CD4-positive, alpha-beta T cell treated with Interleukin-4 for 1 hour (primary cell): ENCODE results near the gene CNEP1R1.

ENCODE experiments used
- DNase-seq, 2 donors: peaks; one replicate each; pipeline ENCODE4 v3.0.0-alpha.2; 2020 to 2022

CNEP1R1 gene

GRCh38 chr16:50021544-50021943, 3.5 kb upstream of the CNEP1R1 start:
- no peak for DNase-seq

- no peak for DNase-seq
These were observed 1.4 kb upstream of the CNEP1R1 start for GRCh38 chr16:50023641-50024040.

GRCh38 chr16:50024207-50024606, 818 bp upstream of the CNEP1R1 start:
- DNase-seq: no peak

GRCh38 chr16:50025537-50025931, 509 bp downstream of the CNEP1R1 start:
- DNase-seq: peak in 1 of 2 donors; percentile 35

GRCh38 chr16:50027829-50028228, 2.8 kb downstream of the CNEP1R1 start:
- no peak for DNase-seq

GRCh38 chr16:50035468-50035992, 10.5 kb downstream of the CNEP1R1 start:
- DNase-seq: no peak

GRCh38 chr16:50036426-50036825, 11.4 kb downstream of the CNEP1R1 start:
- DNase-seq: no peak

- DNase-seq: no peak
These were observed 12.7 kb downstream of the CNEP1R1 start for GRCh38 chr16:50037662-50038220.

GRCh38 chr16:50038286-50038685, 13.3 kb downstream of the CNEP1R1 start:
- no peak for DNase-seq

- DNase-seq: peak; percentile 13 to 68
These were observed 13.9 kb downstream of the CNEP1R1 start for GRCh38 chr16:50038756-50039529.

- no peak for DNase-seq
These were observed 15.0 kb downstream of the CNEP1R1 start for GRCh38 chr16:50040018-50040417.

- no peak for DNase-seq
These were observed 15.7 kb downstream of the CNEP1R1 start for GRCh38 chr16:50040710-50041109.

GRCh38 chr16:50043358-50043757, 18.3 kb downstream of the CNEP1R1 start:
- no peak for DNase-seq

GRCh38 chr16:50045412-50045811, 20.4 kb downstream of the CNEP1R1 start:
- DNase-seq: no peak

- DNase-seq: no peak
These were observed 21.8 kb downstream of the CNEP1R1 start for GRCh38 chr16:50046853-50047252.

- no peak for DNase-seq
These were observed 22.8 kb downstream of the CNEP1R1 start for GRCh38 chr16:50047864-50048263.

GRCh38 chr16:50050802-50051201, 25.8 kb downstream of the CNEP1R1 start:
- DNase-seq: no peak

GRCh38 chr16:50056226-50056625, 31.2 kb downstream of the CNEP1R1 start:
- DNase-seq: no peak

- no peak for DNase-seq
These were observed 33.2 kb downstream of the CNEP1R1 start for GRCh38 chr16:50058091-50058771.

- no peak for DNase-seq
These were observed 34.1 kb downstream of the CNEP1R1 start for GRCh38 chr16:50059111-50059510.

GRCh38 chr16:50059669-50060068, 34.6 kb downstream of the CNEP1R1 start:
- DNase-seq: no peak

- DNase-seq: no peak
These were observed 36.3 kb downstream of the CNEP1R1 start for GRCh38 chr16:50061326-50061725.

GRCh38 chr16:50065241-50065623, 40.2 kb downstream of the CNEP1R1 start:
- DNase-seq: no peak
